HEK293 (cell line): Measurements from ENCODE around the gene TESK2.
A peak's percentile ranks its signal among the peaks of the same experiment; 100 is the strongest.

Experiments
- CTCF ChIA-PET: fragments of 350-600 bp; formaldehyde crosslinking; extraction: SDS; loops from one replicate; lab custom pipeline; 2021; ENCODE audit warnings: antibody characterized with exemption; lab: Yijun Ruan, JAX
- POLR2A ChIA-PET: fragments of 300-600 bp; formaldehyde crosslinking; extraction: SDS; loops from one replicate; lab custom pipeline; 2020; ENCODE audit warnings: antibody characterized with exemption, inconsistent platforms; lab: Yijun Ruan, JAX
- H3K27ac ChIP-seq: fragments of 200-500 bp; sonication (Bioruptor generic); 2 replicates; pipeline ENCODE4 v1.5.1; 2014; ENCODE audit warnings: low read depth, low read length, control low read depth, inconsistent platforms; ENCODE audit errors: extremely low read depth
- H3K36me3 ChIP-seq, 2 experiments: fragments of 200-500 bp in 1 of 2; sonication (Bioruptor generic) in 1 of 2; 1 replicate in 1 of 2; 2 replicates in 1 of 2; pipeline ENCODE4 v1.5.1; 2014 to 2017; ENCODE audit warnings: inconsistent platforms in 2 of 2, low read length in 2 of 2; ENCODE audit not compliant: control insufficient read depth in 2 of 2, insufficient read depth in 1 of 2
- H3K4me1 ChIP-seq: fragments of 200-500 bp; sonication (Bioruptor generic); 2 replicates; pipeline ENCODE4 v1.5.1; 2014; ENCODE audit warnings: mild to moderate bottlenecking, low read length, inconsistent platforms; ENCODE audit not compliant: control insufficient read depth, insufficient read depth
- H3K4me3 ChIP-seq: 2 replicates; pipeline ENCODE4 v1.5.1; 2011; ENCODE audit warnings: low read depth, mild to moderate bottlenecking, control low read depth, low read length, moderate library complexity
- H3K9me3 ChIP-seq: fragments of 200-500 bp; sonication (Bioruptor generic); 2 replicates; pipeline ENCODE4 v1.5.1; 2014; ENCODE audit warnings: low read depth, low read length, inconsistent platforms; ENCODE audit not compliant: control insufficient read depth, insufficient read depth
- BCL6B ChIP-seq: fragments of 450-650 bp; formaldehyde crosslinking; IDR thresholded peaks from 2 replicates; pipeline ENCODE4 v1.5.1; 2017; ENCODE audit warnings: missing biosample characterization, missing genetic modification characterization
- IKZF3 ChIP-seq: fragments of 450-650 bp; IDR thresholded peaks from 2 replicates; pipeline ENCODE4 v1.5.0; 2018; ENCODE audit warnings: missing biosample characterization, mild to moderate bottlenecking, missing genetic modification characterization, moderate library complexity
- KLF9 ChIP-seq: fragments of 450-650 bp; formaldehyde crosslinking; IDR thresholded peaks from 2 replicates; pipeline ENCODE4 v1.5.1; 2016; ENCODE audit warnings: missing biosample characterization, missing genetic modification characterization, low read depth
- SALL2 ChIP-seq: fragments of 450-650 bp; formaldehyde crosslinking; IDR thresholded peaks from 2 replicates; pipeline ENCODE4 v1.5.0; 2017; ENCODE audit warnings: missing biosample characterization, mild to moderate bottlenecking, missing genetic modification characterization, borderline replicate concordance
- TRIM28 ChIP-seq: IDR thresholded peaks from 2 replicates; pipeline ENCODE4 v1.6.1; 2011; ENCODE audit warnings: low read length, control low read depth, borderline replicate concordance
- ZBTB8A ChIP-seq: fragments of 450-650 bp; formaldehyde crosslinking; IDR thresholded peaks from 2 replicates; pipeline ENCODE4 v1.5.1; 2016; ENCODE audit warnings: missing biosample characterization, missing genetic modification characterization
- ZNF48 ChIP-seq: fragments of 450-650 bp; formaldehyde crosslinking; IDR thresholded peaks from 2 replicates; pipeline ENCODE4 v1.5.1; 2016; ENCODE audit warnings: missing biosample characterization, missing genetic modification characterization
- ZNF514 ChIP-seq: fragments of 450-650 bp; formaldehyde crosslinking; IDR thresholded peaks from 2 replicates; pipeline ENCODE4 v1.5.1; 2016; ENCODE audit warnings: missing biosample characterization, missing genetic modification characterization
- ZNF561 ChIP-seq: fragments of 450-650 bp; IDR thresholded peaks from 2 replicates; pipeline ENCODE4 v1.5.1; 2018; ENCODE audit warnings: missing biosample characterization, missing genetic modification characterization, borderline replicate concordance
- ZNF600 ChIP-seq: fragments of 450-650 bp; formaldehyde crosslinking; IDR thresholded peaks from 2 replicates; pipeline ENCODE4 v1.5.1; 2016; ENCODE audit warnings: missing biosample characterization, missing genetic modification characterization
- ZNF626 ChIP-seq: fragments of 450-650 bp; sonication (Bioruptor Pico); formaldehyde crosslinking; IDR thresholded peaks from 2 replicates; pipeline ENCODE4 v1.5.1; 2018; ENCODE audit warnings: missing biosample characterization, missing genetic modification characterization, inconsistent platforms
- ZNF654 ChIP-seq: fragments of 450-650 bp; formaldehyde crosslinking; IDR thresholded peaks from 2 replicates; pipeline ENCODE4 v1.5.1; 2016; ENCODE audit warnings: low read depth, missing biosample characterization, missing genetic modification characterization
- ZNF776 ChIP-seq: fragments of 450-650 bp; formaldehyde crosslinking; IDR thresholded peaks from 2 replicates; pipeline ENCODE4 v1.5.0; 2017; ENCODE audit warnings: missing biosample characterization, missing genetic modification characterization, borderline replicate concordance
- ZNF843 ChIP-seq: fragments of 450-650 bp; formaldehyde crosslinking; IDR thresholded peaks from 2 replicates; pipeline ENCODE4 v1.5.1; 2016; ENCODE audit warnings: missing biosample characterization, missing genetic modification characterization
- TF ChIP-seq, protein P1 (sequence below): fragments of 450-650 bp; formaldehyde crosslinking; IDR thresholded peaks from 2 replicates; pipeline ENCODE4 v1.5.1; 2016; ENCODE audit warnings: missing biosample characterization, missing genetic modification characterization
- TF ChIP-seq, protein P2 (sequence below): fragments of 450-650 bp; formaldehyde crosslinking; IDR thresholded peaks from 2 replicates; pipeline ENCODE4 v1.5.1; 2016; ENCODE audit warnings: missing biosample characterization, missing genetic modification characterization
- TF ChIP-seq, protein P3 (sequence below): fragments of 450-650 bp; formaldehyde crosslinking; IDR thresholded peaks from 2 replicates; pipeline ENCODE4 v1.5.1; 2016; ENCODE audit warnings: missing biosample characterization, missing genetic modification characterization, low read depth

TESK2 gene

GRCh38 chr1:45299981-45300668 is 190.8 kb downstream of the TESK2 start (continued):
- TF ChIP-seq, protein P1, sequence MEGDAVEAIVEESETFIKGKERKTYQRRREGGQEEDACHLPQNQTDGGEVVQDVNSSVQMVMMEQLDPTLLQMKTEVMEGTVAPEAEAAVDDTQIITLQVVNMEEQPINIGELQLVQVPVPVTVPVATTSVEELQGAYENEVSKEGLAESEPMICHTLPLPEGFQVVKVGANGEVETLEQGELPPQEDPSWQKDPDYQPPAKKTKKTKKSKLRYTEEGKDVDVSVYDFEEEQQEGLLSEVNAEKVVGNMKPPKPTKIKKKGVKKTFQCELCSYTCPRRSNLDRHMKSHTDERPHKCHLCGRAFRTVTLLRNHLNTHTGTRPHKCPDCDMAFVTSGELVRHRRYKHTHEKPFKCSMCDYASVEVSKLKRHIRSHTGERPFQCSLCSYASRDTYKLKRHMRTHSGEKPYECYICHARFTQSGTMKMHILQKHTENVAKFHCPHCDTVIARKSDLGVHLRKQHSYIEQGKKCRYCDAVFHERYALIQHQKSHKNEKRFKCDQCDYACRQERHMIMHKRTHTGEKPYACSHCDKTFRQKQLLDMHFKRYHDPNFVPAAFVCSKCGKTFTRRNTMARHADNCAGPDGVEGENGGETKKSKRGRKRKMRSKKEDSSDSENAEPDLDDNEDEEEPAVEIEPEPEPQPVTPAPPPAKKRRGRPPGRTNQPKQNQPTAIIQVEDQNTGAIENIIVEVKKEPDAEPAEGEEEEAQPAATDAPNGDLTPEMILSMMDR (tag by site-specific recombination), result peak; percentile 54; the same call in 1 of the 2 replicates
- TF ChIP-seq IKZF3, result peak; percentile 53; the same call in 1 of the 2 replicates
- no peak for TF ChIP-seq BCL6B (tag by site-specific recombination)
- TF ChIP-seq TRIM28, result 0 out of 2 replicates have a peak, but pooled peaks have one; percentile 26
- TF ChIP-seq, protein P2, sequence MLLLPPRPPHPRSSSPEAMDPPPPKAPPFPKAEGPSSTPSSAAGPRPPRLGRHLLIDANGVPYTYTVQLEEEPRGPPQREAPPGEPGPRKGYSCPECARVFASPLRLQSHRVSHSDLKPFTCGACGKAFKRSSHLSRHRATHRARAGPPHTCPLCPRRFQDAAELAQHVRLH (tag by site-specific recombination), result no peak
- peak; percentile 93 for TF ChIP-seq ZNF654
- TF ChIP-seq ZBTB8A, result no peak
- TF ChIP-seq ZNF514 (tag by site-specific recombination), result no peak

GRCh38 chr1:45299296-45299695 is 191.7 kb downstream of the TESK2 start:
- TF ChIP-seq ZNF776, result no peak
- Histone ChIP-seq H3K27ac (no peak overlapping the region), H3K4me3 (no peak overlapping the region), H3K36me3 (no peaks in the 10 kb centered on the region), H3K4me1 (peaks cover under 1% of the 10 kb centered on the region; the same call in 1 of the 2 replicates), H3K9me3 (no peaks in the 10 kb centered on the region)
- POLR2A ChIA-PET, result interaction anchor here (2.0 kb wide), 1 partner anchor 285 kb away, joined by 5 read pairs; no protein-coding TSS in a partner anchor
- CTCF ChIA-PET, result interaction anchor here (0.7 to 13.3 kb wide), 20 partner anchors 8 to 578 kb away, joined by 3 to 304 read pairs (median 3); partner anchors contain the start of genes BEST4, HECTD3, MUTYH and PLK3

GRCh38 chr1:45297666-45298356 is 193.2 kb downstream of the TESK2 start:
- Histone ChIP-seq H3K36me3 (no peaks in the 10 kb centered on the region), H3K4me3 (no peak overlapping the region), H3K4me1 (no peaks in the 10 kb centered on the region), H3K9me3 (no peaks in the 10 kb centered on the region), H3K27ac (no peak overlapping the region)
- TF ChIP-seq ZNF48 (no peak), KLF9 (tag by site-specific recombination) (no peak), SALL2 (tag by site-specific recombination) (no peak), ZNF600 (tag by site-specific recombination) (no peak), ZNF626 (tag by site-specific recombination) (no peak), ZBTB8A (no peak), ZNF843 (tag by site-specific recombination) (no peak), ZNF561 (tag by site-specific recombination) (no peak)
- TF ChIP-seq, protein P3, sequence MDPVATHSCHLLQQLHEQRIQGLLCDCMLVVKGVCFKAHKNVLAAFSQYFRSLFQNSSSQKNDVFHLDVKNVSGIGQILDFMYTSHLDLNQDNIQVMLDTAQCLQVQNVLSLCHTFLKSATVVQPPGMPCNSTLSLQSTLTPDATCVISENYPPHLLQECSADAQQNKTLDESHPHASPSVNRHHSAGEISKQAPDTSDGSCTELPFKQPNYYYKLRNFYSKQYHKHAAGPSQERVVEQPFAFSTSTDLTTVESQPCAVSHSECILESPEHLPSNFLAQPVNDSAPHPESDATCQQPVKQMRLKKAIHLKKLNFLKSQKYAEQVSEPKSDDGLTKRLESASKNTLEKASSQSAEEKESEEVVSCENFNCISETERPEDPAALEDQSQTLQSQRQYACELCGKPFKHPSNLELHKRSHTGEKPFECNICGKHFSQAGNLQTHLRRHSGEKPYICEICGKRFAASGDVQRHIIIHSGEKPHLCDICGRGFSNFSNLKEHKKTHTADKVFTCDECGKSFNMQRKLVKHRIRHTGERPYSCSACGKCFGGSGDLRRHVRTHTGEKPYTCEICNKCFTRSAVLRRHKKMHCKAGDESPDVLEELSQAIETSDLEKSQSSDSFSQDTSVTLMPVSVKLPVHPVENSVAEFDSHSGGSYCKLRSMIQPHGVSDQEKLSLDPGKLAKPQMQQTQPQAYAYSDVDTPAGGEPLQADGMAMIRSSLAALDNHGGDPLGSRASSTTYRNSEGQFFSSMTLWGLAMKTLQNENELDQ, result no peak
- ChIA-PET CTCF (interaction anchor here (0.5 to 13.3 kb wide), 5 partner anchors 21 to 373 kb away, joined by 3 to 304 read pairs (median 3); partner anchors contain the start of genes HECTD3 and UROD), POLR2A (interaction anchor here (0.6 kb wide), 1 partner anchor 504 kb away, joined by 4 read pairs; no protein-coding TSS in a partner anchor)
